BJ (cell line): Measurements from ENCODE around the gene NPY1R. TPM values are rescaled to one million over a fixed set of nuclear protein-coding genes. Genes with fewer than 3 reads are reported as not detected.

Experiments
- CTCF ChIA-PET: fragments of 350-600 bp; formaldehyde crosslinking; extraction: SDS; loops from one replicate; lab custom pipeline; 2021; ENCODE audit warnings: antibody characterized with exemption, inconsistent platforms; lab: Yijun Ruan, JAX
- POLR2A ChIA-PET: fragments of 300-600 bp; sonication (Branson Sonifier 250); formaldehyde crosslinking; extraction: SDS; loops from one replicate; lab custom pipeline; 2021; ENCODE audit warnings: antibody characterized with exemption; lab: Charles Lee
- DNase-seq: peaks from one replicate; pipeline ENCODE4 v3.0.0-alpha.2; 2011; ENCODE audit warnings: low read depth
- H3K27me3 ChIP-seq: 2 replicates; pipeline ENCODE4 v1.6.0; 2011; ENCODE audit warnings: low read length; ENCODE audit not compliant: control insufficient read depth, insufficient read depth
- H3K36me3 ChIP-seq: 2 replicates; pipeline ENCODE4 v1.5.1; 2011; ENCODE audit warnings: low read length; ENCODE audit not compliant: control insufficient read depth, insufficient read depth
- H3K4me3 ChIP-seq: 2 replicates; pipeline ENCODE4 v1.5.1; 2011; ENCODE audit warnings: low read depth, mild to moderate bottlenecking, control low read depth, low read length
- CTCF ChIP-seq: IDR thresholded peaks from 2 replicates; pipeline ENCODE4 v1.5.1; 2011; ENCODE audit warnings: low read depth, mild to moderate bottlenecking, control low read depth, inconsistent platforms, low read length, moderate library complexity; ENCODE audit not compliant: insufficient read depth
- polyA minus RNA-seq: library from RNA; depleted of rRNA, polyadenylated mRNA; stranded (reverse); fragments of >200 nt; gene quantifications from 2 replicates; pipeline ENCODE4 v1.2.3, GENCODE V29; 2011; rRNA and poly(A)+ RNA removed
- polyA plus RNA-seq: library from polyadenylated mRNA; depleted of rRNA; stranded (reverse); fragments of >200 nt; gene quantifications from 2 replicates; pipeline ENCODE4 v1.2.3, GENCODE V29; 2011; rRNA removed

NPY1R gene
- polyA plus RNA-seq (not detected in 2 replicates), polyA minus RNA-seq (not detected in 2 replicates)

DNA sequence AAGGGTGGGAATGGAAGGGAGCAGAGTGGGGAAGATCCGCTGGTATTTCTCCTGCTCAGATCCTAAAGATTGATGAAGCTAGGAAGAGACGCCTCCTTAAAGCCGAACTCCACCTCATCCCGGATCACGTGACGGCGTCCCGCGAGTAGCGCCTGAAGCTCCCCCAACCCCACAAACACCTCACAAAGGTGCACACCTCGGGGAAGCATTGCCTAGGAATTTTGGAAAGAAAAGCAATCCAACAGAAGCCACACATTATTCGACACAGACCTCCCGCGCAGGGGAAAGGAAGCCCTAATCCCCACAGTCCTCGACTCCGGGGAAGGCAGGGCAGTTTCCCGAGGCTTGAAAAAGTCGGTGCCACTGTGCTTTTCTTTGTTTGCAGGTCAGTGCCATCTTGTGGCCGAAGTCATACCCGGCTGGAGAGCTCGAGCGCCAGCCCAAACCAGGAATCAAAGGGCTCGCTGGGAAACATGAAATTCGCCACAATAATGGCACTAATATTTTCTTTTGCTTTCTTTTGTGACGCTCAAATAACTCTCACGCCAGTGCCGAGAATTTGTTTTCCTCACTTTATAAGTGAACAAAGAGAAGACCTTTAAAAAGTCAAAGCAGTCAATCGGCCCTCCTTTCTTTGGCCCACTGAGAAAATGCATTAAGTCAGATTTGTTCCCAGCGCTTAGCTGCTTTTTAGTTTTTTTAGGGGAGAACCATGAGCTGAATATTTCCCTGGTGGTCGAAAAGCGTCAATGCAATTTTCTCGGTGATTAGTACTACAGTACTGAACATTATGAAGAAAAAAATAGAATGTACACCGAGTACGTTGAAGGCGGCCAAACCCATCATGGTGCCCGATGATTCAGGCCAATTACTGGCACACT, at the start of gene NPY1R:
TSS of gene NPY1R (minus strand) at position 71 of the 881 bp plus-strand sequence. CDS start 6,042 bp downstream, outside the sequence.
- H3K27me3 ChIP-seq: peaks cover 11% of the 10 kb centered on the region
- H3K4me3 ChIP-seq: peak within 1 kb of the TSS; percentile 43
- ChIA-PET POLR2A (no interaction called here), CTCF (interaction anchor here (0.5 to 3.9 kb wide), 19 partner anchors 8 to 1451 kb away, joined by 3 to 34 read pairs (median 4); no protein-coding TSS in a partner anchor)
- no peaks in the 10 kb centered on the region for H3K36me3 ChIP-seq
- peak; percentile 9 for DNase-seq
- peak; percentile 84 for TF ChIP-seq CTCF

DNA sequence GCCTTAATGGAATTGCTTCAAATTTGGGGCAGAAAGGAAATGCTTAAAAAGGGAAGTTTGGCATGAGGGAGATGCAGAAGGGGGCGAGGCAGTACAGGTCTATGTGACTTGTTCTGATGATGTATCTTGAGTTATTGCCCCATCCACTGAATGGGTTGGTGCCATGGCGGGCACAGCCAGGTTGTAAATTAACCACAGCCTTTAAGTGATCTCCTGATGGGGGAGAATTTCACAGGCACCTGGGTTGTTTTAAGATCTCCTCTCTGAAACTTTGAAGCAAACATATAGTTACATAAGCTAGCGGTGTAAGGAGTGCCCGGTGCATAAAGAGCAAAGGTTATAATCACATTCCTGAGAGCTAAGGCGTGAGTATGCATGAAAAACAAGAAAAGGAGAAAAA, 48.3 kb upstream of the NPY1R start:
- no peak for DNase-seq
- H3K36me3 ChIP-seq: no peaks in the 10 kb centered on the region
- TF ChIP-seq CTCF: no peak
- ChIA-PET POLR2A (no interaction called here), CTCF (no interaction called here)
- no peaks in the 10 kb centered on the region for H3K27me3 ChIP-seq
- no peak overlapping the region for H3K4me3 ChIP-seq

DNA sequence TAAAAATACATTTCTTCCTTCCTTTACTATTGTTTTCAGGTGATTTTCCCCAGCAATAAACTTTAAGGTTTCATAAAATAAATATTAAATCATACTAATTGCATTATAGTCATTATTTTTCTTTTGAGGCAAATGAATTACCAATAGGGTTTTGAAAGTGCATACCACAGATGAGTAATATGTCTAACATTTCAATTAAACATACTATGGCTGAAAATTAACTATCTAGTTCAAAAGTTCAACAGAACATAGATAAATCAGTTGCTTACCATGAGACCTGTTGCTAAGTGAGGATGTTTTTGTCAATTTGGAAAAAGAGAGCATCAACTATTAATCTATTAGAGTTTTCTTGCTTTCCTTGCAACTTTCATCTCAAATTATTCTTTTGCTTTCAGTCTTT, 46.3 kb upstream of the NPY1R start:
- no peak for DNase-seq
- Histone ChIP-seq H3K36me3 (no peaks in the 10 kb centered on the region), H3K4me3 (no peak overlapping the region), H3K27me3 (no peaks in the 10 kb centered on the region)
- ChIA-PET POLR2A (no interaction called here), CTCF (no interaction called here)
- TF ChIP-seq CTCF: no peak

- CTCF ChIA-PET: no interaction called here
- POLR2A ChIA-PET: no interaction called here
- Histone ChIP-seq H3K27me3 (no peaks in the 10 kb centered on the region), H3K4me3 (no peak overlapping the region), H3K36me3 (no peaks in the 10 kb centered on the region)
- DNase-seq: no peak
- TF ChIP-seq CTCF: no peak
Observed at GRCh38 chr4:163372029-163372428, 39.6 kb upstream of the NPY1R start.

DNA sequence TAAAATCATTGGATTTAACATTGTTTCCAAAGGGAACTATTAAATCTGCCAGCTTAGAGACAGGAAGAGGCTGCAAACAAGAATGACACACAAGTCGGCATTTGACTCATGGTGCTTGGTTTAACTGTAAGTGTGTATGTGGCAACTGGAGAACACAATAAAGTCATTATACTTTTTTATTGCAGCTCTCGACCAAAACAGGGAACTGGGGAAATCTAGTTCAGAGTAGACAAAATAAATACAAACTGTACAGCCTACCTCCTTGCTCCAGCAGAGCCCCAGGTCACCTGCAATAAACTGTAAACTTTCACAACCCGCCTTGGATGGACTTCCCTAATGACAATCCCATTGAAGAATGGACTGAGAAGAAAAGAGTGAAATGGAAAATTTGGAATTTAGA, 35.3 kb upstream of the NPY1R start:
- Histone ChIP-seq H3K4me3 (no peak overlapping the region), H3K36me3 (no peaks in the 10 kb centered on the region), H3K27me3 (no peaks in the 10 kb centered on the region)
- ChIA-PET CTCF (no interaction called here), POLR2A (no interaction called here)
- TF ChIP-seq CTCF: no peak
- no peak for DNase-seq
